K562 (cell line): ENCODE results near the gene SPCS3. TPM values are rescaled to one million over a fixed set of nuclear protein-coding genes. Genes with fewer than 3 reads are reported as not detected.

Experiments used
- CTCF ChIP-seq, 3 experiments: IDR thresholded peaks in 2 of 3; conservative IDR thresholded peaks in 1 of 3; 2 replicates each; pipeline ENCODE4 v1.5.1; 2011 to 2012; ENCODE audit warnings: low read length in 3 of 3, mild to moderate bottlenecking in 3 of 3, control low read depth in 2 of 3, improper control_type of control experiment in 1 of 3, inconsistent platforms in 1 of 3, low read depth in 1 of 3, mixed read lengths in 1 of 3, moderate library complexity in 1 of 3; ENCODE audit not compliant: insufficient read depth in 2 of 3
- FOXK2 ChIP-seq, 2 experiments: fragments of 450-650 bp; IDR thresholded peaks in 1 of 2; conservative IDR thresholded peaks in 1 of 2; 2 replicates each; pipeline ENCODE4 v1.6.1; 2016; ENCODE audit warnings: low read depth in 2 of 2, mild to moderate bottlenecking in 1 of 2
- REST ChIP-seq, 2 experiments: fragments of 450-650 bp; formaldehyde crosslinking in 1 of 2; IDR thresholded peaks; 2 replicates each; pipeline versions ENCODE4 v1.4.0 to v1.6.1; 2014 to 2020; ENCODE audit warnings: mild to moderate bottlenecking in 2 of 2, borderline replicate concordance in 1 of 2, low read depth in 1 of 2
- polyA plus RNA-seq, 8 experiments: library from polyadenylated mRNA; depleted of rRNA in 4 of 8; stranded (reverse) in 5 of 8; unstranded in 3 of 8; fragments of >200 nt; fragmentation: Nextera tagmentation in 2 of 8; fragmentation: Illumina TruSeq in 1 of 8; extraction: Ambion mirVana in 2 of 8; extraction: Trizol in 1 of 8; gene quantifications; 2 replicates each; pipeline versions ENCODE4 v1.2.1 to v1.2.3, GENCODE V29; 2011 to 2014; ENCODE audit warnings: inconsistent platforms in 1 of 8, missing spikeins in 1 of 8
- total RNA-seq, 7 experiments: library from RNA; depleted of rRNA in 6 of 7; stranded (reverse); fragments of >200 nt in 6 of 7; fragmentation: Illumina TruSeq in 2 of 7; extraction: Trizol in 2 of 7; gene quantifications; 2 replicates each; pipeline versions ENCODE4 v1.2.1 to v1.2.3, GENCODE V29; 2011 to 2021; ENCODE audit warnings: low replicate concordance in 1 of 7

Gene SPCS3
- total and polyA plus RNA-seq, 9 of the 15 experiments (the other 6 are each of a cell fraction or from before 2014, with no cell fraction given): 64.6 to 196 (median 85.4) TPM

GRCh38 chr4:176340871-176341685 is 21.3 kb downstream of the SPCS3 start (continued):
- TF ChIP-seq REST (IDR thresholded peaks at IDR 0.05; ENCODE audit: borderline replicate concordance) (peak; percentile 71; the same call in 1 of the 2 replicates), REST (CRISPR knock-in tag; IDR thresholded peaks at IDR 0.05; ENCODE audit: low read depth) (no peak), CTCF (IDR thresholded peaks at IDR 0.05 in 2 of 3, conservative IDR thresholded peaks at IDR 0.05 in 1 of 3; ENCODE audit: insufficient read depth in 2 of 3, low read depth in 1 of 3, low read length in 3 of 3) (peak; percentile 39 to 73 (median 48); a peak in 5 of 6 replicates), FOXK2 (conservative IDR thresholded peaks at IDR 0.05 in 1 of 2, IDR thresholded peaks at IDR 0.05 in 1 of 2; ENCODE audit: low read depth in 2 of 2) (peak; percentile 42 to 68; a peak in 3 of 4 replicates)
